ENCODE results near the gene PHKG2.

DNA sequence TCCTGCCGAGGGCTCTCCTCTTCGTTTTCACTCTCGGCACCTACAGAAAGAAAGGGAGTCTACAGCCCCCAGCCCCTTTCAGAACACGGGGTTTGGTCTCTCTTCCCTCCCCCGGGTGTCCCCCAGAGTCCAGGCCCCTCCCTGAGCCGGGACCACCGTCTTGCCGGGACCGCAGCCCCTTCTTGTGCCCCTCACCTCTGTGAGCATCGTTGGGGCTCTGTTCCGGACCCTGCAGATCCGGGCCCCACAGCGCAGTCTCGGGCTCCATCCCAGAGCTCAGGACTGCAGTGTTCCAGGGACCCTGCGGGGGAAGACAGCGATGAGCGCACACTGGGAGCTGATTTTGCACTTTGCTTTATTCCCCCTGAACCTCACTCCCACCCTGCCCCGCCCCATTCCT lies 36.0 kb downstream of the PHKG2 start:
- no peak for TF ChIP-seq POLR2A (IDR thresholded peaks at IDR 0.05)
- no peak for TF ChIP-seq POLR2AphosphoS5 (IDR thresholded peaks at IDR 0.05)
- TF ChIP-seq, protein P1, sequence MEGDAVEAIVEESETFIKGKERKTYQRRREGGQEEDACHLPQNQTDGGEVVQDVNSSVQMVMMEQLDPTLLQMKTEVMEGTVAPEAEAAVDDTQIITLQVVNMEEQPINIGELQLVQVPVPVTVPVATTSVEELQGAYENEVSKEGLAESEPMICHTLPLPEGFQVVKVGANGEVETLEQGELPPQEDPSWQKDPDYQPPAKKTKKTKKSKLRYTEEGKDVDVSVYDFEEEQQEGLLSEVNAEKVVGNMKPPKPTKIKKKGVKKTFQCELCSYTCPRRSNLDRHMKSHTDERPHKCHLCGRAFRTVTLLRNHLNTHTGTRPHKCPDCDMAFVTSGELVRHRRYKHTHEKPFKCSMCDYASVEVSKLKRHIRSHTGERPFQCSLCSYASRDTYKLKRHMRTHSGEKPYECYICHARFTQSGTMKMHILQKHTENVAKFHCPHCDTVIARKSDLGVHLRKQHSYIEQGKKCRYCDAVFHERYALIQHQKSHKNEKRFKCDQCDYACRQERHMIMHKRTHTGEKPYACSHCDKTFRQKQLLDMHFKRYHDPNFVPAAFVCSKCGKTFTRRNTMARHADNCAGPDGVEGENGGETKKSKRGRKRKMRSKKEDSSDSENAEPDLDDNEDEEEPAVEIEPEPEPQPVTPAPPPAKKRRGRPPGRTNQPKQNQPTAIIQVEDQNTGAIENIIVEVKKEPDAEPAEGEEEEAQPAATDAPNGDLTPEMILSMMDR (IDR thresholded peaks at IDR 0.05) = no peak
